NCI-H460 (cell line): ENCODE results near the gene KDELR1. TPM values are rescaled to one million over a fixed set of nuclear protein-coding genes. Genes with fewer than 3 reads are reported as not detected.
"Not testable (repeated sequence)": the region's sequence is repeated elsewhere in the genome, so short reads cannot be mapped to it uniquely, and the experiment has no call there.

Source experiments
- DNase-seq: peaks from one replicate; pipeline ENCODE4 v3.0.0-alpha.2; 2016; ENCODE audit warnings: low read depth; ENCODE audit errors: extremely low read depth
- total RNA-seq: library from RNA; depleted of rRNA; stranded (reverse); fragments of >200 nt; shearing (Covaris generic); gene quantifications from 2 replicates; pipeline ENCODE4 v1.2.3, GENCODE V29; 2014

The KDELR1 gene
- total RNA-seq, 1 experiment from 2014 or later: 78.7 TPM

DNA sequence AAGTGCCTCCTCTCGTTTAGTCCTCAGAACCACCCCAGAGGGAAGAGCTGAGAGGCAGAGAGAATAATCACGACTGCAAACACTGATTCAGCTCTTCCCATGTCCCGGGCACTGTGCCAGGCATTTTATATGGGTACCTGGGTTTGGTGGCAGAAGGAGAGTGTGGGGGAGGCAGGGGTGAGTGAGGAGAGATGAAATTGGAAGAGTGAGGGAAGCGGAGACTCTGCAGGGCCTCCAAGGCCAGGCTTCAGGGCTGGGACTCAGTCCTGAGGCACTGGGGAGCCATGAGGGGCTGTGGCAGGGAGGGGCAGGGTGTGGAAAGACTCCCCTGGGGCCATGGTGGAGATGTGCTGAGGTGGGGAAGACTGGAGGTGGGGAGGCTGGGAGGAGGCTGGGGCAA is 18.4 kb downstream of the KDELR1 start:
- no peak for DNase-seq

DNA sequence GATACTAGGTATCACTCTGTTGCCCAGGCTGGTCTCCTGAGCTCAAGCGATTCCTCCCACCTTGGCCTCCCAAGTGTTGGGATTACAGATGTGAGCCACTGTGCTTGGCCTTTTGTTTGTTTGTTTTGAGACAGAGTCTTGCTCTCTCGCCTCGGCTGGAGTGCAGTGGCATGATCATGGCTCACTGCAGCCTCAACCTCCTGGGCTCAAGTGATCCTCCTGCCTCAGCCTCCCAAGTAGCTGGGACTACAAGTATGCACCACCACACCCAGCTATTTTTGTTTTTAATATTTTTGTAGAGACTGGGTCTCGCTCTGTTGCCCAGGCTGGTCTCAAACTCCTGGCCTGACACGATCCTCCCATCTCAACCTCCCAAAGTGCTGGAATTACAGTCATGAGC is 19.6 kb downstream of the KDELR1 start:
- not testable (repeated sequence) for DNase-seq

DNA sequence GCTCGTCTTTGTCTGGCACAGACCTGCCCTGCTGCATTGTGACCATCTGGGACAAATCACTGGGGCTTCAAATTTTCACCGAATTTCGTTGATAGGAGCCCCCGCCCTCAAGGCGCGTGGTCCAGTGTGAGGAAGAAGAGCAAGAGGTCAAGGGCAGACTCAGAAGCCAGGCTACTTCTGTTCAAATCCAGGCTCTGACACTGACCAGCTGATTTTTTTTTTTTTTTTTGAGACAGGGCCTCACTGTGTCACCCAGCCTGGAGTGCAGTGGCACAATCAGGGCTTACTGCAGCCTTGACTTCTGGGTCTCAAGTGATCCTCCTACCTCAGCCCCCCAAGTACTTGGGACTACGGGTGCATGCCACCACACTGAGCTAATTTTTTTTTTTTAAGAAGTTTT is 20.0 kb downstream of the KDELR1 start:
- DNase-seq: no peak

DNA sequence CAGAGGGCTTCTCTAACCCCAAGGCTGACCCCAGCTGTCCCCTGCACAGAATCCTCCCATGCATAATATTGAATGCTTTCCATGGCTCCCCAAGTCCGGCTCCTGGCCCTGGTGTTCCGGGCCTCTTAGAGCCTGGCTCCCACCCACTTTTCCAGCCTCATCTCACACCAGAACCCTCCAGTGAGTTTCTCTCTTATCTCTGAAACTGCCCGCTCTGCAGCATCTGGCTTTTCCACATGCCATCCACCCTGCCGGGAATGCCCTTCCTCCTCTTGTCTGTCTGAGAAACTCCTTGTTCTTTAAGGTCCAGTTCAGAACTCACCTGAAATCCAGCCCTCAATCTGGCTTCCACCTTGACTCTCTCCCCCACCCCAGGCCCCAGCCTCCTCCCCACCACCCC is 20.4 kb downstream of the KDELR1 start:
- DNase-seq: no peak

DNA sequence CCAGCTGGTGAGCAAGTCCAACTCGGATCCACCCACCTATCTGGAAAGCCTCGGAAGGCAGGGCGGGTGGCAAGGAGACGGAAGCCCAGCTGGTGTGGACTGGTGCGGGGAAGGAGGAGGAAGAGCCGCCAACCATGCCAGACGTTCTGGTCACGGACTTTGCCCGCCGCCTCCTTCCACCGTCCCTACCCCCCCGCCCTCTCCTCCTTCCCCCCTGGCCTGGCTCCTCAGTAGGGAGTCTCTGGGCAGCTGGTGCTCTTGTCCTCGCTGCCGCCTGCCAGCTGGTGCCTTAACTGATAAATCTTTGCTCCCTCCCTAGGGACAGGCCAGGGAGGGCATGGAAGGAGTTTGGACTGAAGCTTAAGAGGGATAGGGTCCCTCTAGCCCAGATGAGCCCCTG is 22.4 kb downstream of the KDELR1 start:
- no peak for DNase-seq

DNA sequence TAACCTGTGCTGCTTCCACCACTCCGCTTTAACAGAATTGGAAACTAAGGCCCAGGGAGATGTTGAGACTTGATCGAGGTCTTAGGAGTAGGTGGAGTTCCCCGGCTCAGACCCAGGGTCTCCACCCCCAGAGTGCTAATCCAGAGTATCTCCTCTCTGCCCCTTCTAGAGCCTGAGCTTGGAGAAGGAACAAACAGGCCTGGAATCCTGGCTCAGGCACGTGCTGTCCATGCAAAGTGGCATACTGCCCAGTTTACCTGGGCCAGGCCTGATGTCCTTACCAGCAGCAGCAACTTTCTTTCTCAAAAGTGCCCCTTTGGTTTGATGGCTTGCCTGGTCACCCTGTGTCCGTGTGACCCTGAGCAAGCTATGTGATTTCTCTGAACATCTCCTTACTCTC is 23.5 kb downstream of the KDELR1 start:
- DNase-seq: no peak

DNA sequence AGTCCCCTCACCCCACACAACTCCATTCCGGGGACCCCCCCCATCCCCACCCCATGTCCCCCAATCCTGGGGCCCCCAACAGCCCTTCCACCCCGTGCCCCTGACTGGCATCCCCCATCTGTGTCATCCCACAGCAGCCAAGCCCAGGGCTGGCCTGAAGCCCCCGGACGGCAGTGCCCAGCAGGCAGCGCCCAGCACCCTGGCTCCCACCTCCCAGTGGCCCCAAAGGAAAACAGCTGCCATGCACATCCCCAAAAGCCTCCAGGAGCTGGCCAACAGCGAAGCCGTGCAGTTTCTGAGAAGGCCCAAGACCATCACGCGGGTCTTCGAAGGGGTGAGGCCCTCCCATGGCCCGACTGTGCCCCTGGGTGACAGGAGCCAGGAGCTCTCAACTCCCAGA is 25.7 kb downstream of the KDELR1 start:
- no peak for DNase-seq

DNA sequence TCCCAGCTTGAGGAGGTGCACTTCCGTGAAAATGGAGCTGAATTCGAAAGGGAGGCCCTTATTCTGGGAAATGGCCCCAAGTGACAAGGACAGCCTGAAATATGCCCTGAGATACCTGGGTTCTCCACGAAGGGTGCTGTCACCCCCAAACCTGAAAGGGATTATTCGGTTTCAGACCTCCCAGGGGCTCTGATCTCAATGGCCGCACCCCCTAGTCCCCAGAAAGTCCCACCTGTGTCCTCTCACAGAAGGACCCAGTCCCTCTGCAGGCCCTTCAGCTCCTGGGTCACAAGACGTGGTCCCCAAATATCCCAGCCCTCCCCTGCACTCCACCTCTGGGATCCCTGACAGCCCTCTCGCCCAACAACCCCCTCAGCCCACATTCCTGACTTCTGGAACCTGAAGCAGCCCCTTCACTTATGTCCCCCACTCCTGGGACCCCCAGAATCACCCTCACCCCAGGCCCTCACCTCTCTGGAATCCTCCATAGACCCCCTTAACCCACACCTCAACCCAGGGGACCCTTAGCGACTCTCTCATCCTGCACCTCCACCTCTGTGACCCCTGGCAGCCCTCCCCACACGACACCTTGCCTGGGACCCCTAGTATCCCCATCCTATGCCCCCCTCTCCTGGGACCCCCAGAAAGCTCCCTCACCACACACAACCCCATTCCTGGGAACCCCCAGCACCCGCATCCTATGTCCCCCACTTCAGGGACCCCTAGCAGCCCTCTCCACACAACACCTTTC is 26.6 kb downstream of the KDELR1 start:
- DNase-seq: no peak

DNA sequence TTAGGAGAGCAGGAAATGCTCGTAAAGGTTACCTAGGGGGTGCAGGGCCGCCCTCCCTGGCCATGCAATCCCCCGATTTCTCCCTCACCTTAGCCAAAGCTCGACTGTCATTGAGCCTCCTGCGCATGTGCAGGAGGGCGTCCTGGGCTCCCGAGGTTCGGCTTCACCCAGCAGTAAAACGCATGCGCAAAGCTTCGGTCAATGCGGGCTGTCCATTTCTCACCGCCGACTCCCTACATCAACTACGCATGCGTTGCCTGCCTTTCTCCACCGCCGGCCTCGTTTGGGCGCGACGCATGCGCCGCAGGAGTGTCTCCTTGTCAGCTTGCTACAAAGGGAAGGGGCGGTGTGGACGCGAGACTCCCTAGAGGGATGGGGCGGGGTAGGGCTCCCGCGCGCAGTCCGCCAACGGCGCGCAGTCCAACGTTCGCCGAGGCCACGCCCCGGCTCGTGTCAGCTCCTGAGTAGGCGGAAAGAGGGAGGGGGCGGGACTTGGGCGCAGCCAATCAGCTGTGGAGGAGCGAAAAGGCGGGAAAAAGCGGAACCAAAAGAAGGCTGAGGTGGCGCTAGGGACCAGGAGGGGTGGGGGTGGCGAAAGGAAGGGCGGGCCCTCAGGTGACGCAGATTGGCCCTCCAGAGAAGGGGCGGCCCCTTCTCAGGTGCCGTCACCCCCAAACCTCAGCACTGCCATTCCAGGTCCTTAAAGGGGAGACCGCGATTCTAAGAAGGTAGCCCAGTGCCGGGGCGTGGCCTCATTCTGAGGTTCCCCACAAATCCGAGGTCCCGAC is 27.3 kb downstream of the KDELR1 start, which contains the start of the genes SYNGR4 and TMEM143:
Gene SYNGR4, plus strand, starts transcription at position 558 of the 788 bp plus-strand sequence. CDS start 1,476 bp downstream, outside the sequence.
Gene TMEM143, minus strand, starts transcription at position 131 of the 788 bp plus-strand sequence. Its CDS starts 20 bp downstream, at position 111.
- DNase-seq: peak; percentile 99

DNA sequence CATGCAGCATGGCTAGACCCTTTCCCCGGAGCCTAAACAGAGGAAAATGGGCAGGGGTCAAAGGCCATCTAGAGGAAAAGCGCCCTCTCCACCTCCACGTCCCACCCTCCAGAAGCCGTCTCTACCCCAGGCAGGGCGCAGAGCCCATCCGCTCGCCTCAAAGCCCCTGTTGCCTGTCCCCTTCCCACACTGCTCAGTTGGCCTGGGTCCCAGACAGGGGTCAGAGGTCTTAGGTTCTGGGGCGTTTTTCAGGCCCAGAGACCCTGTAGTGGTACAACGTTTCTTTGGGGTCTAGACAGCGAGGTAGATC is 27.9 kb downstream of the KDELR1 start:
- peak; percentile 2 for DNase-seq

DNA sequence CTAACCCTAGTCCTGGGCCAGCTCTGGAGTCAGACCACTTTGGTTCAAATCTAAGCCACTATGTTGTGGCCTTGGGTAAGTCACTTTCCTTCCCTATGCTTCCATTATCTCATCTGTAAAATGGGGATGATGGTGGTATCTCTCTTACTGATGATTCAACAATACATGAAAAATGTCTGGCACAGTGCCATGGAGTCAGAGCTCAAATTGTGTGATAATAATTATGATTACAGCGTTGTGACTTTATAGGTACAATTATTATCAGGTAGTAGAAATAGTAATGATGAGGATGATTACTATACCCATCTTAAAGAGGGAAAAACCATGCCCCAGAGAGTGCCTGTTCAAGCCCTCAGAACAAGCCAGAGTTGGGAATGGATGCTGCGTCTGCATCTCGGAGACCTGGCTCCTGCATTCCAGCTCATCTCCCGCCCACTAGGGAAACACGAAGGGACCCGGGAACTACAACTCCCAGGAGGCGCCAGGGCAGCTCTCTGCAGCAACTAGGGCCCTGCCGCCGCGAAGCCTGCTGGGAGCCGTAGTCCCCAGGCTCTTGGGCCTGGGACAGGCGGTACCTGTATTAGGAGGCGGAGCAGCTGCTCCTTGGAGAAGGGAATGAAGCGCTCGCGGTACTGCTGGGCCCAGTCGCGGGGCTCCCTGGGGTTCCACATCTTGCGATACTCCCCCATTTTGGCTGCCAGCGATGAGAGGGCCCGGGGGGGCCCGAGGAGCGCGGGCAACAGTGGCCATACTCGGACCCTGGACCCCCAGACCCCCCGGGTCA is 28.4 kb downstream of the KDELR1 start:
- peak; percentile 87 for DNase-seq

DNA sequence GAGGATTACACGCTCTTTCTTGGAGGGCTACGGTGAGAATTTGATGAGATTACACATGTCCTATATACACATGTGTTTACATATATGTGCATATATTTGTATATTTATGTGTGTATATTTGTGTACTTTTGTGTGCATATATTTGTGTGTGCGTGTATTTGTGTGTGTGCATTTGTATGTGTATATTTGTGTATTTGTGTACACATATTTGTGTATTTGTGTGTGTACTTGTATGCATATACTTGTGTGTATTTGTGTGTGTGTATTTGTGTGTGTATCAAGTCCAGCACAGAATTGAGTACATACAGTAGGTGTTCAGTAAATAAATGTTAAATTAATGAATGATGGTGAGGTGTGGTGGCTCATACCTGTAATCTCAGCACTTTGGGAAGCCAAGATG is 29.4 kb downstream of the KDELR1 start:
- no peak for DNase-seq

DNA sequence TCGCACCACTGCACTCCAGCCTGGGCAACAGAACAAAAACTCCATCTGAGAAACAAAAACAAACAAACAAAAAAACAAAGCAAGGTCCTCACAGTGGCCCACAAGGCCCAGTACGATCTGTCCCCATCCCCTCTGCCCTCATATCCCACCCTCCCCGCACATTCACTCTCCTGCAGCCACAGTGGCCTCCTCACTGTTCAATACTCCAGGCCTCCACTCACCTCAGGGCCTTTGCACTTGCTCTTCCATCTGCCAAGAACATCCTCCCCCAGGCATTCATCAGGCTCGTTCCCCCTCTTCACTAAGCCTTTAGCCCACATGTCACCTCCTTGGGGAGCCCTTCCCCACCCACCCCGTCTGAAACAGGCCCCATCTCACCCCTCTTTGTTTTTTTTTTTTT is 32.2 kb downstream of the KDELR1 start:
- no peak for DNase-seq

DNA sequence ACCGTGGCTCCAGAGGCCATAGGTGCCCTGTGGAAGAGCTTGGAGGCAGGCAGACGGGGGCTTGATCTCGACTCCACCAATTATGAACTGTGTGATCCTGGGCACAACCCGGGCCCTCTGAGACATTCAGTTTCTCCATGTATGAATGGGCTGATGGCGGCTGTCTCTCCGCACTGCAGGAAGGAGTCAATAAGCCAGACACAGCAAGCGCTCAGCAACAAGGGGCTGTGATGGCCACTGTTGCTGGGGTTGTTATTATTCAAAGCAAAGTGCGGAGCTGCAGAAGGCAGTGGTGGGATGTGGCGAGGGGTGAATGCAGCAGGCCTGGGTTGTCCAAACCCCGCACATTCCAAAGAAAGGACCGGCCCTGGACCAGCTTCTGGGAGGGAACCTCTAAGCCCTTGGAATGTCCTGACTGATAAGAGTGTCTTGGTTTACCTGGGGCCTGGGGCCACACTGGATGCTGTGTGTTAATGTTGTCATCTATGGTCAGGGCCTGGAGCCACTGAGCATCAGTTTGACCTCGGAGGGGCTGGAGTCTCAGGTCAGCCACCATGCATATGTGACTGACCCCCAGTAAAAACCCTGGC is 35.9 kb downstream of the KDELR1 start:
- no peak for DNase-seq

DNA sequence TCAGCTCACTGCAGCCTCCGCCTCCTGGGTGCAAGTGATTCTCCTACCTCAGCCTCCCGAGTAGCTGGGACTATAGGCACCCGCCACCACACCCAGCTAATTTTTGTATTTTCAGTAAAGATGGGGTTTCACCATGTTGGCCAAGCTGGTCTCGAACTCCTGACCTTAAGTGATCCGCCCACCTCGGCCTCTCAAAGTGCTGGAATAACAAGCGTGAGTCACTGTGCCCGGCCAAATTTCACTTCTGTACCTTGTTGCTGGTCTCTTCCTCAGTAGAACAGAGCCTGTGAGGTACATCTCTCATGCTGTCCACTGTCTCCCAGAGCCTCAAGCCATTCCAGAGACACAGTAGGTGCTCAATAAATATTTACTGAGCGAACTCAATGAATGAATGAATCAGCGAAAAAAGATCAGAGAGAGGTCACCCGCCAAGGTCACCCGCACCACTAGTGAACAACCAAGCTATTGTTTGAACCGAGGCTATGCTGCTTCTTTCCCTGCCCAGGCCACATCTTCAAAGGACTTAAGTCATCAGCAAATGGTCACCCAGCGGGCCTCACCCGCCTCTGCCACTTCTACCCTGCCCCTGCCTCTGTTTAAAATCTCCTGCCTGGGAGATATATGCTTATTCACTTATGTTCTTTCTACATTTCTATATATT is 36.9 kb downstream of the KDELR1 start:
- peak; percentile 40 for DNase-seq

DNA sequence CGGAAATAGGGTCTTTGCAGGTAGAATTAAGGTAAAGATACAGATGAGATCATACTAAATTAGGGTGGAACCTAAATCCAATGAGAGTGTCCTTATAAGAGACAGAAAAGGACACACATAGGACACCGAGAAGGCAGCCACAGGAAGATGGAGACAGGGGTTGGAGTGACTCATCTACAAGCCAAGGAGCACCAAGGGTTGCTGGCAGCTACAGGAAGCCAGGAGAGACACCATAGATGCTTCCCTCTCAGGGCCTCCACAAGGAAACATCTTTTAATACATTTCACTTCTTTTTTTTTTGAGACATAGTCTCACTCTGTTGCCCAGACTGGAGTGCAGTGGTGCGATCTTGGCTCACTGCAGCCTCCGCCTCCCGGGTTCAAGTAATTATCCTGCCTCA is 37.7 kb downstream of the KDELR1 start:
- no peak for DNase-seq

DNA sequence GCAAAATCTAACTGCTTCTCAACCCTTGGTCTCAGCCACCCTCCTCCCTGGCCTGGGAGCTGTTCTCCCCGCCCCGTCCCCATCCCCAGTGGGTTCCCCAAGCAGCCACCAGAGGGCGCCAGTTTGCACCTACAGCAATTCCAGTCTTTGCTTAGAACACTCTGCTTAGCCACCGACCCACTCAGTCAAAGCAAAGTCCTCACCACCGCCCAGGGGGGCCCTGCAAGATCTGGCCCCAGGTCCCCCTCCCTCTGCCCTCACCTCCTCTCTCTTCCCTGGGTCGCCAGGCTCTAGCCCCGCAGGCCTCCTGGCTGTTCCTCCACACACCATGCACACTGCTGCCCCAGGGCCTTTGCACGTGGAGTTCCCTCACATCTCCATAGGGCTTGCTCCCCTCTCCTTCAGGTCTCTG is 40.0 kb downstream of the KDELR1 start:
- DNase-seq: peak; percentile 41

DNA sequence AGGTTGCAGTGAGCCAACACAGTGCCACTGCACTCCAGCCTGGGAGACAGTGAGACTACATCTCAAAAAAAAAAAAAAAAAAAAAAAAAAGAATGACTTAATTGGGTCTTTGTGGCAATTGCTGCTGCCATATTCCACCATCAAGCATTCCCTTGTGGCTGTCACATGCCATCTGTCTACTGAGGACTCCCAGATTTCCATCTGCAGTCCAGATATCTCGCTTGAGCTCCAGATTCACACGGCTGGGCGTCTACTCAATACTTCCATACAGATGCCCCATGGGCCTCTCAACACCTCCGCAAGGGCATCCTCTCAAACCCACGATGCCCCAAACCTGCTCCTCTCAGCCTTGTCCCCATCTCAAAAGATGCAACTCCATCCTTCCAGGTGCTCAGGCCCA is 40.5 kb downstream of the KDELR1 start:
- DNase-seq: no peak

DNA sequence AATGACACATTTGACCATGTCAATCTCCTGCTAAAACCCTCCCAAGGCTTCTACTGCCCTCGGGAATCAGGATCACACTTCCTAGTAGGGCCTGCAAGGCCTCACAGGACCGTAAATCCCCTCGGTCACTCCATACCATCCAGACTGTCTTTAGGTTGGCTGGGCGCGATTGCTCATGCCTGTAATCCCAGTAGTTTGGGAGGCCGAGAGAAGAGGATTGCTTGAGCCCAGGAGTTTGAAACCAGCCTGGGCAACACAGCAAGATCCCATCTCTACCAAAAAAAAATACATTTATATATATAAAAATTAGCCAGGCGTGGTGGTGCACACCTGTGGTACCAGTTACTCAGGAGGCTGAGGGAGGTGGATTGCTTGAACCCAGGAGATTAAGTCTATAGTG is 42.6 kb downstream of the KDELR1 start:
- no peak for DNase-seq

DNA sequence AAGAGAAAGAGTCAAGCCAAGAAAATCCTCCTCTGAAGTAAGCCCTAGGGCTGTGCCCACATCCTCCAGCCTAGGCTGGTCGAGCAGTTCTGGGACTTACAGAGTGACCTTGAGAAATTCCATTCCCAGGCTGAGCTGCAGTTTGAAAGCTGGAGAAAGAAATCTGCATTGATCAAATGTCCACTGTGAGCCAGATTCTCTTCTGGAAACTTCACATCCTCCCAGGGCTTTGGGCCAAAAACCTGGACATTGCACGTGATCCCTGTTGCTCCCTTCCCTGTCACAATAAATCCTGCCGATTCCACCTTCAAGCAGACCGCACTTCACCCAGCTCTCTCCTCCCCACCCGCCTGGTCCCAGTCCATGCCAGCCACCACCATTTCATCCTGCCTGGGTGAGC is 43.3 kb downstream of the KDELR1 start:
- DNase-seq: no peak
